ENCODE results near the gene ERBB2. TPM values are rescaled to one million over a fixed set of nuclear protein-coding genes. Genes with fewer than 3 reads are reported as not detected.
A peak's percentile ranks its signal among the peaks of the same experiment; 100 is the strongest.

Gene ERBB2
- total RNA-seq, 1 experiment from 2014 or later = 216 TPM

GRCh38 chr17:39660397-39661385 lies 39.2 kb upstream of the ERBB2 start:
- Histone ChIP-seq H4K8ac (replicated peaks; ENCODE audit: insufficient read length, low read depth, low read length) (no peak overlapping the region), H3K4ac (ENCODE audit: low read depth, low read length) (no peak overlapping the region), H3T11ph (ENCODE audit: low read length) (no peak overlapping the region), H2BK120ac (ENCODE audit: low read depth, low read length, poor library complexity, severe bottlenecking) (no peak overlapping the region), H2BK20ac (ENCODE audit: low read depth, low read length, poor library complexity, severe bottlenecking) (no peak overlapping the region), H3K56ac (ENCODE audit: insufficient read length, low read depth, low read length) (no peak overlapping the region), H3K14ac (ENCODE audit: insufficient read depth, low read length) (no peak overlapping the region), H2AFZ (ENCODE audit: low read length) (no peak overlapping the region), H3K9ac (ENCODE audit: extremely low read depth, insufficient read length, low read length) (no peak overlapping the region), H3K79me1 (ENCODE audit: insufficient read depth, low read depth, low read length, poor library complexity, severe bottlenecking) (no peaks in the 10 kb centered on the region), H2BK5ac (ENCODE audit: insufficient read length, low read length) (no peak overlapping the region), H3K27me3 (ENCODE audit: insufficient read depth, low read length) (no peaks in the 10 kb centered on the region), H4K20me1 (ENCODE audit: control insufficient read depth, insufficient read depth, insufficient read length) (no peaks in the 10 kb centered on the region), H2BK12ac (ENCODE audit: insufficient read length, low read depth, low read length) (no peak overlapping the region), H3K23ac (ENCODE audit: insufficient read length, low read depth, low read length) (no peak overlapping the region), H3K27ac (ENCODE audit: insufficient read length, low read depth, low read length) (no peak overlapping the region), H4K91ac (ENCODE audit: insufficient read length, low read depth, low read length) (no peak overlapping the region), H3K4me1 (ENCODE audit: insufficient read depth, low read length) (peaks cover 3% of the 10 kb centered on the region; the same call in 1 of the 2 replicates), H4K5ac (ENCODE audit: insufficient read length, low read depth, low read length) (no peak overlapping the region), H3K9me3 (ENCODE audit: control insufficient read depth, low read depth, low read length) (no peaks in the 10 kb centered on the region), H2BK15ac (ENCODE audit: low read depth, low read length) (no peak overlapping the region), H3K79me2 (ENCODE audit: insufficient read depth, low read length) (no peaks in the 10 kb centered on the region), H3K4me2 (ENCODE audit: insufficient read depth, insufficient read length, low read length) (no peak overlapping the region), H3K18ac (ENCODE audit: insufficient read length, low read depth, low read length) (no peak overlapping the region), H3K23me2 (ENCODE audit: insufficient read length, low read depth, low read length, poor library complexity, severe bottlenecking) (no peaks in the 10 kb centered on the region), H2AK5ac (ENCODE audit: insufficient read length, low read length) (no peak overlapping the region)
- DNase-seq = no peak
- H3K4me3 Mint-ChIP-seq = peak overlapping the region in 1 of 2 experiments; percentile 56; a peak in 1 of 5 replicates
- peaks cover 6 to 26% (median 11%) of the 10 kb centered on the region in 3 experiments; a peak in 6 of 7 replicates for H3K36me3 Mint-ChIP-seq (ENCODE audit: insufficient read depth in 1 of 3, low read depth in 3 of 3)
- peak overlapping the region in 2 of 3 experiments; percentile 44 to 94; a peak in 4 of 7 replicates for H3K27ac Mint-ChIP-seq
- peaks cover 17 to 46% of the 10 kb centered on the region in 2 experiments for H3K4me1 Mint-ChIP-seq
- H3K27me3 Mint-ChIP-seq (ENCODE audit: low read depth) = peaks cover 14% of the 10 kb centered on the region
- H3K9me3 Mint-ChIP-seq = no peaks in the 10 kb centered on the region
- WGBS (ENCODE audit: extremely low coverage, insufficient read length, low lambda C conversion rate) = no CpG with 5 or more reads among the region's 35 CpGs
- no peak for TF ChIP-seq CTCF (conservative IDR thresholded peaks at IDR 0.05)
